HL-60 (cell line): Measurements from ENCODE around the gene FOXP1.

Experiments used
- CTCF ChIP-seq: IDR thresholded peaks from one replicate; pipeline ENCODE4 v1.5.1; 2011; ENCODE audit warnings: low read length, control low read depth, inconsistent platforms; ENCODE audit not compliant: insufficient read depth
- GABPA ChIP-seq: IDR thresholded peaks from 2 replicates; pipeline ENCODE4 v1.6.1; 2012; ENCODE audit warnings: low read depth
- POLR2AphosphoS5 ChIP-seq: IDR thresholded peaks from 2 replicates; pipeline ENCODE4 v1.6.1; 2012; ENCODE audit warnings: low read depth
- REST ChIP-seq: IDR thresholded peaks from 2 replicates; pipeline ENCODE4 v1.6.1; 2012; ENCODE audit warnings: low read depth; ENCODE audit not compliant: insufficient replicate concordance

DNA sequence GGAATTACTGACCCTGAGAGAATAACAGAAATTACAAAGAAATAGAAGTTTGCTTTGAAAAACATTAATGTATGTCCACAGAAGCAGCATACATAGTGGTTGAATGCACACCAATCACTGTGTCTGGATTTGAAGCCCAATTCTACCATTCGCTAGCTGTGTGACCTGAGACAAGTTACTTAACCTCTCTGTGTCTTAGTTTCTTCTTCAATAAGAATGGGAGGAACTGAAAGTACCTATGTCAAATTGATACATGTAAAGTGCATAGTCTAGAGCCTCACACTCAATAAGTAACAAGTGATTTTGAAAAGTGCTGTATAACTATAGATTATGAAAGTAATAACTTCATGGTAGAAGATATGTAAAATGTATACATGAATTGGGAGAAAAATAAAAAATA, 457.8 kb downstream of the FOXP1 start:
- TF ChIP-seq CTCF (no peak), REST (no peak), POLR2AphosphoS5 (no peak), GABPA (no peak)
